Hepatocyte (in vitro differentiated cells): Measurements from ENCODE around the gene AGRN. TPM values are rescaled to one million over a fixed set of nuclear protein-coding genes. Genes with fewer than 3 reads are reported as not detected.
"Not testable (repeated sequence)": the region's sequence is repeated elsewhere in the genome, so short reads cannot be mapped to it uniquely, and the experiment has no call there.

Experiments used
- DNase-seq: peaks from one replicate; pipeline ENCODE4 v3.0.0-alpha.2; 2016; ENCODE audit warnings: low spot score
- H2AFZ ChIP-seq: fragments of 200-600 bp; sonication (generic); 2 replicates; pipeline ENCODE4 v1.6.0; 2016; ENCODE audit warnings: antibody characterized with exemption, mild to moderate bottlenecking
- H3K27ac ChIP-seq: fragments of 200-600 bp; sonication (generic); 2 replicates; pipeline ENCODE4 v1.5.1; 2016; ENCODE audit warnings: mild to moderate bottlenecking
- H3K27me3 ChIP-seq: fragments of 200-600 bp; sonication (generic); 2 replicates; pipeline ENCODE4 v1.6.1; 2016
- H3K36me3 ChIP-seq: fragments of 200-600 bp; sonication (generic); replicated peaks from 2 replicates; pipeline ENCODE4 v1.5.1; 2016; ENCODE audit warnings: low read depth; ENCODE audit not compliant: insufficient read depth
- H3K4me1 ChIP-seq: fragments of 200-600 bp; sonication (generic); 2 replicates; pipeline ENCODE4 v1.5.1; 2016; ENCODE audit warnings: mild to moderate bottlenecking, moderate library complexity; ENCODE audit not compliant: insufficient read depth
- H3K4me2 ChIP-seq: fragments of 200-600 bp; sonication (generic); 2 replicates; pipeline ENCODE4 v1.6.0; 2016
- H3K4me3 ChIP-seq: fragments of 200-600 bp; sonication (generic); 2 replicates; pipeline ENCODE4 v1.5.1; 2016; ENCODE audit warnings: mild to moderate bottlenecking
- H3K79me2 ChIP-seq: fragments of 200-600 bp; sonication (generic); 2 replicates; pipeline ENCODE4 v1.6.0; 2017; ENCODE audit warnings: mild to moderate bottlenecking
- H3K9me2 ChIP-seq: fragments of 200-600 bp; sonication (generic); replicated peaks from 2 replicates; pipeline ENCODE4 v1.6.0; 2017; ENCODE audit warnings: mild to moderate bottlenecking; ENCODE audit not compliant: insufficient read depth
- H3K9me3 ChIP-seq: fragments of 200-600 bp; sonication (generic); 2 replicates; pipeline ENCODE4 v1.5.1; 2016; ENCODE audit warnings: low read depth, mild to moderate bottlenecking
- H4K20me1 ChIP-seq: fragments of 200-600 bp; sonication (generic); 2 replicates; pipeline ENCODE4 v1.6.0; 2016; ENCODE audit warnings: mild to moderate bottlenecking; ENCODE audit not compliant: insufficient read depth, poor library complexity, severe bottlenecking
- EZH2 ChIP-seq: fragments of 200-600 bp; sonication (generic); IDR thresholded peaks from 2 replicates; pipeline ENCODE4 v1.6.1; 2016; ENCODE audit warnings: antibody characterized with exemption, mild to moderate bottlenecking, borderline replicate concordance
- EZH2phosphoT487 ChIP-seq: fragments of 200-600 bp; sonication (generic); IDR thresholded peaks from one replicate; pipeline ENCODE4 v1.6.1; 2018; ENCODE audit warnings: antibody characterized with exemption, mild to moderate bottlenecking, low read depth, moderate library complexity; ENCODE audit not compliant: unreplicated experiment, severe bottlenecking
- WGBS: methylation state at CpG from one replicate; pipeline ENCODE4 v1.1.6; 2016; ENCODE audit warnings: low lambda C conversion rate; ENCODE audit errors: missing lambda C conversion rate; 5-methylcytosine and 5-hydroxymethylcytosine counted together
- polyA plus RNA-seq: library from polyadenylated mRNA; unstranded; fragments of >200 nt; fragmentation: Nextera tagmentation; extraction: Ambion mirVana; gene quantifications from 2 replicates; pipeline ENCODE4 v1.2.1, GENCODE V29; 2016
- total RNA-seq: library from RNA; depleted of rRNA; stranded (reverse); fragments of >200 nt; gene quantifications from 2 replicates; pipeline ENCODE4 v1.2.3, GENCODE V29; 2014
- TF ChIP-seq, protein P1 (sequence below): fragments of 200-600 bp; sonication (generic); IDR thresholded peaks from 2 replicates; pipeline ENCODE4 v1.5.1; 2016; ENCODE audit warnings: antibody characterized with exemption, mild to moderate bottlenecking; ENCODE audit not compliant: poor library complexity

The AGRN gene
- total and polyA plus RNA-seq, 2 experiments from 2014 or later: 53.3 to 81.8 TPM

DNA sequence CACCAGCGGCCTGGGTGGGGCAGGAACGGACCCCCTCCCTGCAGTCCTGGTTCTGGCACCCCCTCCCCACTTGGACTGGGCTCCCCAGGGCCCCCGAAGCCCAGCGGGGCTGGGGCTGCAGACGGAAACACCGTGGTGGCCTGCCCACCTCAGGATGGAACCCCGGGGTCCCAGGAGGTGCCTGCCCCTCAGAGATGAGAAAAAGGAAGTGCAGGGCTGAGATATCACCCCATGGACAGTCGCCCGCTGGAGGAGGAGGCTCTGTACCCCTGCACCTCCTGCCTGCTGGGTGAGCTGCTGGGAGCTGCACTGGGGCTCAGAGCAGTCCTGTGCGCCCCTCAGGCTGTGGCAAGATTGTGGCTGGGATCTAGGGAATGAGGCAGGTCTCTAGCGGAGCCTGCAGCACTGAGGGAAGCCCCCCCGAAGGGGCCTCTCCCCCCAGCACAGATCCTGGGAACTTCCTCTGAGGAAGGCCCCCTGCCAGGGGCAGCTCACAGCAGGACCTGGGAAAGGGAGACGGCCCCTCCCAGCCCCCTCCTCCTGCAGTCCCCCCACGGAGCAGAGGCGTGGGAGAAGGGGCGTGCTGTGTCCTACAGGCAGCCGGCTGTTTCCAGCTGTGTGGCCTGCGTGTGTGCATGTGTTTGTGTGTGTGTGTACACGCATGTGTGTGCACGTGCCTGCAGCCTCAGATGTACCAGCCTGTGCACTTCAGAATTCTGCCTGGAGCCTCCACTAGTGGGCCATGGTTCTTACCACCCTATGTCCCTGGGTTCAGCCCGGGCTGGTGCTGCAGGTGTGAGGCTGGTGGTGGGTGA is 6.9 kb downstream of the AGRN start:
- no peak for DNase-seq
- H3K4me1 ChIP-seq: peaks cover 29% of the 10 kb centered on the region
- 77% methylated on average over 21 of the region's 21 CpGs for WGBS
- H3K4me3 ChIP-seq: no peak overlapping the region
- H3K9me3 ChIP-seq: no peaks in the 10 kb centered on the region
- no peaks in the 10 kb centered on the region for H3K9me2 ChIP-seq
- H3K27me3 ChIP-seq: no peaks in the 10 kb centered on the region
- H3K36me3 ChIP-seq: no peaks in the 10 kb centered on the region
- TF ChIP-seq, protein P1, sequence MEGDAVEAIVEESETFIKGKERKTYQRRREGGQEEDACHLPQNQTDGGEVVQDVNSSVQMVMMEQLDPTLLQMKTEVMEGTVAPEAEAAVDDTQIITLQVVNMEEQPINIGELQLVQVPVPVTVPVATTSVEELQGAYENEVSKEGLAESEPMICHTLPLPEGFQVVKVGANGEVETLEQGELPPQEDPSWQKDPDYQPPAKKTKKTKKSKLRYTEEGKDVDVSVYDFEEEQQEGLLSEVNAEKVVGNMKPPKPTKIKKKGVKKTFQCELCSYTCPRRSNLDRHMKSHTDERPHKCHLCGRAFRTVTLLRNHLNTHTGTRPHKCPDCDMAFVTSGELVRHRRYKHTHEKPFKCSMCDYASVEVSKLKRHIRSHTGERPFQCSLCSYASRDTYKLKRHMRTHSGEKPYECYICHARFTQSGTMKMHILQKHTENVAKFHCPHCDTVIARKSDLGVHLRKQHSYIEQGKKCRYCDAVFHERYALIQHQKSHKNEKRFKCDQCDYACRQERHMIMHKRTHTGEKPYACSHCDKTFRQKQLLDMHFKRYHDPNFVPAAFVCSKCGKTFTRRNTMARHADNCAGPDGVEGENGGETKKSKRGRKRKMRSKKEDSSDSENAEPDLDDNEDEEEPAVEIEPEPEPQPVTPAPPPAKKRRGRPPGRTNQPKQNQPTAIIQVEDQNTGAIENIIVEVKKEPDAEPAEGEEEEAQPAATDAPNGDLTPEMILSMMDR: no peak
- TF ChIP-seq EZH2phosphoT487 (no peak), EZH2 (no peak)
- no peak overlapping the region for H3K4me2 ChIP-seq
- no peak overlapping the region for H2AFZ ChIP-seq
- peaks cover 3% of the 10 kb centered on the region for H4K20me1 ChIP-seq
- H3K27ac ChIP-seq: no peak overlapping the region
- peaks cover 25% of the 10 kb centered on the region for H3K79me2 ChIP-seq

DNA sequence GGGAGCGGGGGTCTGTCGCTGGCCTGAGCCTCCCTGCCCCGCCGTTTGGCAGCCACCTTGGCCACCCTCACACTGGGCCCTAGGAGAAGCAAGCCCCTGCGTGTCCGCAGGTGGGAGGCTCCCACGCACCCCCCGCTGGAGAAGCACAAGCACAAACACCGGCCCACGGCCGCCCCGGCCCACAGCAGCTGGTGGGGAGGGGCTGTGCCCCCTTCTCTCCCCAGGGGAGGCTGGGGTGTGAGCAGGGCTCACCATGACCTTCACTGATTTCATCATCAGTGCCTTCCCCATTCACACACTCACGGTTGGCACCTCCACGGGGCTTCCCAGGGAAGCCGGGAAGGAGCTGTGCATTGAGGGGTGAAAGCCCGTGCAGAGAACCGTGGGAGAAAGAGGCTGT is 7.9 kb downstream of the AGRN start:
- peaks cover 11% of the 10 kb centered on the region for H4K20me1 ChIP-seq
- no peaks in the 10 kb centered on the region for H3K36me3 ChIP-seq

DNA sequence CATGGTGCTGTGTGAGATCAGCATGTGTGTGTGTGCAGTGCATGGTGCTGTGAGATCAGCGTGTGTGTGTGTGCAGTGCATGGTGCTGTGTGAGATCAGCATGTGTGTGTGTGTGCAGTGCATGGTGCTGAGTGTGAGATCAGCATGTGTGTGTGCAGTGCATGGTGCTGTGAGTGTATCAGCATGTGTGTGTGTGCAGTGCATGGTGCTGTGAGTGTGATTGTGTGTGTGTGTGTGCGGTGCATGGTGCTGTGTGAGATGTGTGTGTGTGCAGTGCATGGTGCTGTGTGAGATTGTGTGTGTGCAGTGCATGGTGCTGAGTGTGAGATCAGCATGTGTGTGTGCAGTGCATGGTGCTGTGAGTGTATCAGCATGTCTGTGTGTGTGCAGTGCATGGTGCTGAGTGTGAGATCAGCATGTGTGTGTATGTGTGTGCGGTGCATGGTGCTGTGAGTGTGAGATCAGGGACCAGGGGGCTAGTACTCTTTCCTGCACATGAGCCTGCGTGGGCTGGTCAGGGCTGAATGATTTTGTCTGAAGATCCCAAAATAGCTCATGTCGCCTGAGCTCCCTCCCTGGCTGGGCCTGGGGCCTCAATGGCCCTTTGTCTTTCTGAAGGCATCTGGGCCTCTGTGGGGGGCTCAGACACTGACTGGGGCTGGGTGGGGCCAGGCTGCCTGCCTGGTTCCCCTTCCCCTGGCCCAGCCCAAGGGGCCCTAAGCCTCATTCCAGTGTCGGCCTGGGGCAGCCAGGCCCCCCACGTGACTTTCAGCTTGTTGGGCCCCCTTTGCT is 11.1 kb downstream of the AGRN start:
- H4K20me1 ChIP-seq: peaks cover 33% of the 10 kb centered on the region
- 76% methylated on average over 5 of the region's 7 CpGs for WGBS
- not testable (repeated sequence) for H3K79me2 ChIP-seq

More for the DNA sequence above, 7.9 kb downstream of the AGRN start:
- Histone ChIP-seq H3K9me3 (no peaks in the 10 kb centered on the region), H3K27ac (no peak overlapping the region), H2AFZ (no peak overlapping the region), H3K27me3 (no peaks in the 10 kb centered on the region), H3K4me1 (peaks cover 33% of the 10 kb centered on the region), H3K79me2 (peaks cover 17% of the 10 kb centered on the region), H3K4me3 (no peak overlapping the region), H3K4me2 (no peak overlapping the region), H3K9me2 (no peaks in the 10 kb centered on the region)
- no peak for DNase-seq
- TF ChIP-seq EZH2phosphoT487 (no peak), EZH2 (no peak)
- TF ChIP-seq, protein P1: no peak
- 92% methylated on average over 16 of the region's 17 CpGs for WGBS

More for the DNA sequence above, 11.1 kb downstream of the AGRN start:
- Histone ChIP-seq H3K27ac (peak overlapping the region; percentile 43), H3K4me2 (peak overlapping the region; percentile 37), H3K4me1 (peaks cover 24% of the 10 kb centered on the region)
- not testable (repeated sequence) for H2AFZ ChIP-seq, H3K36me3 ChIP-seq, DNase-seq, H3K4me3 ChIP-seq, H3K9me3 ChIP-seq, H3K9me2 ChIP-seq, H3K27me3 ChIP-seq
